H1 (cell line): Measurements from ENCODE around the gene RELN. TPM values are rescaled to one million over a fixed set of nuclear protein-coding genes. Genes with fewer than 3 reads are reported as not detected.

Experiments used
- CTCF ChIA-PET: fragments of 300-600 bp; sonication (Branson Sonifier 250); formaldehyde crosslinking; loops from one replicate; lab custom pipeline; 2021; ENCODE audit not compliant: partially characterized antibody; lab: Charles Lee
- POLR2A ChIA-PET: fragments of 300-600 bp; sonication (Branson Sonifier 250); formaldehyde crosslinking; loops from one replicate; lab custom pipeline; 2021; ENCODE audit warnings: inconsistent platforms; ENCODE audit not compliant: partially characterized antibody; lab: Charles Lee
- DNase-seq, 2 experiments: peaks; one replicate each; pipeline versions ENCODE4 v3.0.0 to v3.0.0-alpha.2; 2010 to 2022; ENCODE audit warnings: low spot score in 2 of 2, low read depth in 1 of 2, mixed read lengths in 1 of 2
- FAIRE-seq: peaks from 2 replicates; lab custom pipeline; 2011; peaks lifted over from hg19 to GRCh38; lab: Jason Lieb, UNC
- H2AFZ ChIP-seq: 2 replicates; pipeline ENCODE4 v1.8.1; 2012; ENCODE audit warnings: low read length, inconsistent platforms
- H2AK5ac ChIP-seq: 2 replicates; pipeline ENCODE4 v1.6.1; 2013; ENCODE audit warnings: low read depth, low read length
- H2BK120ac ChIP-seq: replicated peaks from 2 replicates; pipeline ENCODE3; 2013; ENCODE audit warnings: low read depth, low read length, inconsistent platforms
- H2BK12ac ChIP-seq: 2 replicates; pipeline ENCODE4 v1.6.1; 2013; ENCODE audit warnings: low read depth, low read length
- H2BK15ac ChIP-seq: 2 replicates; pipeline ENCODE4 v1.6.1; 2013; ENCODE audit warnings: low read length
- H2BK20ac ChIP-seq: 2 replicates; pipeline ENCODE4 v1.6.1; 2013; ENCODE audit warnings: low read length
- H2BK5ac ChIP-seq: 2 replicates; pipeline ENCODE4 v1.6.1; 2013; ENCODE audit warnings: low read depth, low read length
- H3K14ac ChIP-seq: 2 replicates; pipeline ENCODE4 v1.6.1; 2013; ENCODE audit warnings: inconsistent platforms; ENCODE audit not compliant: insufficient read length
- H3K18ac ChIP-seq: 2 replicates; pipeline ENCODE4 v1.6.1; 2013; ENCODE audit warnings: low read length; ENCODE audit errors: extremely low read depth
- H3K23ac ChIP-seq: 2 replicates; pipeline ENCODE4 v1.6.1; 2013; ENCODE audit warnings: inconsistent platforms; ENCODE audit not compliant: insufficient read length
- H3K23me2 ChIP-seq: 2 replicates; pipeline ENCODE4 v1.6.1; 2013; ENCODE audit warnings: low read depth, low read length
- H3K27ac ChIP-seq: 2 replicates; pipeline ENCODE4 v1.6.1; 2011; ENCODE audit warnings: low read depth, low read length, inconsistent platforms
- H3K27me3 ChIP-seq, 4 experiments: replicated peaks in 1 of 4; 1 replicate in 1 of 4; 2 replicates in 3 of 4; pipeline versions ENCODE4 v1.6.1 to v1.8.1; 2011 to 2013; ENCODE audit warnings: low read length in 3 of 4, mild to moderate bottlenecking in 3 of 4, inconsistent platforms in 2 of 4, mixed read lengths in 2 of 4, moderate library complexity in 1 of 4; ENCODE audit not compliant: control insufficient read depth in 3 of 4, insufficient read depth in 3 of 4; ENCODE audit errors: extremely low read depth in 1 of 4
- H3K36me3 ChIP-seq, 4 experiments: 2 replicates each; pipeline versions ENCODE4 v1.6.1 to v1.8.1; 2011 to 2013; ENCODE audit warnings: mild to moderate bottlenecking in 4 of 4, low read length in 3 of 4, moderate library complexity in 2 of 4, control low read depth in 1 of 4, inconsistent platforms in 1 of 4; ENCODE audit not compliant: insufficient read depth in 4 of 4, control insufficient read depth in 2 of 4
- H3K4ac ChIP-seq: replicated peaks from 2 replicates; pipeline ENCODE3; 2013; ENCODE audit warnings: low read length, low read depth, mixed read lengths, inconsistent platforms; ENCODE audit not compliant: insufficient read length
- H3K4me1 ChIP-seq, 4 experiments: replicated peaks in 1 of 4; 1 replicate in 1 of 4; 2 replicates in 3 of 4; pipeline versions ENCODE4 v1.6.1 to v1.8.1; 2011 to 2013; ENCODE audit warnings: low read length in 3 of 4, inconsistent platforms in 2 of 4, mixed read lengths in 1 of 4; ENCODE audit not compliant: insufficient read depth in 4 of 4, control insufficient read depth in 3 of 4
- H3K4me2 ChIP-seq, 2 experiments: 2 replicates each; pipeline versions ENCODE4 v1.6.1 to v1.8.1; 2011 to 2013; ENCODE audit warnings: low read depth in 2 of 2, low read length in 2 of 2, control low read depth in 1 of 2, inconsistent platforms in 1 of 2, mild to moderate bottlenecking in 1 of 2; ENCODE audit not compliant: insufficient read depth in 1 of 2
- H3K4me3 ChIP-seq, 4 experiments: fragments of 200-600, 300-600 bp in 1 of 4; sonication (generic), shearing (Covaris generic), sonication (Bioruptor Twin) in 1 of 4; 2 replicates each; pipeline versions ENCODE4 v1.5.1 to v1.8.1; 2011 to 2016; ENCODE audit warnings: low read length in 4 of 4, low read depth in 3 of 4, control low read depth in 2 of 4, inconsistent platforms in 2 of 4, mild to moderate bottlenecking in 2 of 4, mixed read lengths in 1 of 4, moderate library complexity in 1 of 4; ENCODE audit not compliant: insufficient read depth in 2 of 4; ENCODE audit errors: extremely low read depth in 1 of 4
- H3K56ac ChIP-seq: replicated peaks from 2 replicates; pipeline ENCODE3; 2013; ENCODE audit warnings: low read depth, mild to moderate bottlenecking, mixed read lengths, low read length, inconsistent platforms; ENCODE audit not compliant: insufficient read length
- H3K79me1 ChIP-seq: 2 replicates; pipeline ENCODE4 v1.6.1; 2013; ENCODE audit warnings: low read depth, low read length, control low read depth
- H3K79me2 ChIP-seq, 2 experiments: 2 replicates each; pipeline versions ENCODE4 v1.6.1 to v1.8.1; 2012 to 2013; ENCODE audit warnings: low read length in 2 of 2, mild to moderate bottlenecking in 2 of 2, inconsistent platforms in 1 of 2; ENCODE audit not compliant: insufficient read depth in 2 of 2, control insufficient read depth in 1 of 2
- H3K9ac ChIP-seq, 4 experiments: replicated peaks in 1 of 4; 1 replicate in 1 of 4; 2 replicates in 3 of 4; pipeline versions ENCODE4 v1.6.1 to v1.8.1; 2011 to 2013; ENCODE audit warnings: low read depth in 3 of 4, low read length in 3 of 4, control low read depth in 2 of 4, mild to moderate bottlenecking in 2 of 4, moderate library complexity in 2 of 4, inconsistent platforms in 1 of 4; ENCODE audit errors: extremely low read depth in 1 of 4
- H3K9me3 ChIP-seq, 2 experiments: 2 replicates each; pipeline versions ENCODE4 v1.6.1 to v1.8.1; 2012 to 2013; ENCODE audit warnings: mild to moderate bottlenecking in 2 of 2, moderate library complexity in 2 of 2, control low read depth in 1 of 2, inconsistent platforms in 1 of 2, low read depth in 1 of 2, low read length in 1 of 2, mixed read lengths in 1 of 2; ENCODE audit not compliant: insufficient read depth in 2 of 2
- H4K20me1 ChIP-seq, 2 experiments: replicated peaks in 1 of 2; 2 replicates each; pipeline versions ENCODE3 to v1.8.1; 2011 to 2013; ENCODE audit warnings: inconsistent platforms in 2 of 2, low read length in 2 of 2, mild to moderate bottlenecking in 1 of 2; ENCODE audit not compliant: insufficient read depth in 2 of 2, control insufficient read depth in 1 of 2
- H4K5ac ChIP-seq: 2 replicates; pipeline ENCODE4 v1.6.1; 2013; ENCODE audit warnings: low read length, low read depth, mixed read lengths, inconsistent platforms; ENCODE audit not compliant: insufficient read length
- H4K8ac ChIP-seq: 2 replicates; pipeline ENCODE4 v1.8.0; 2013; ENCODE audit warnings: mild to moderate bottlenecking, moderate library complexity, low read length, inconsistent platforms; ENCODE audit not compliant: insufficient read depth; ENCODE audit errors: extremely low read depth
- H4K91ac ChIP-seq: replicated peaks from 2 replicates; pipeline ENCODE3; 2013; ENCODE audit warnings: low read length, mixed read lengths, inconsistent platforms; ENCODE audit not compliant: insufficient read length
- SIRT6 ChIP-seq: IDR thresholded peaks from one replicate; pipeline ENCODE4 v1.7.1; 2012; ENCODE audit warnings: low read length, inconsistent platforms
- WGBS, 2 experiments: shearing (Covaris generic) in 1 of 2; methylation state at CpG; one replicate each; pipeline versions ENCODE4 v1.1.6 to v1.1.7; 2013 to 2015; ENCODE audit warnings: low lambda C conversion rate in 2 of 2, mixed read lengths in 2 of 2, inconsistent platforms in 1 of 2, low coverage in 1 of 2, missing lambda C conversion rate in 1 of 2; ENCODE audit not compliant: insufficient replicate concordance in 2 of 2, insufficient coverage in 1 of 2, insufficient read length in 1 of 2; ENCODE audit errors: extremely low coverage in 1 of 2, missing lambda C conversion rate in 1 of 2; 5-methylcytosine and 5-hydroxymethylcytosine counted together
- polyA plus RNA-seq, 7 experiments: library from polyadenylated mRNA; depleted of rRNA in 3 of 7; stranded (reverse) in 5 of 7; unstranded in 2 of 7; fragments of >200 nt in 5 of 7; fragments of 200-250 nt in 2 of 7; gene quantifications; 1 replicate in 5 of 7; 2 replicates in 1 of 7; 4 replicates in 1 of 7; pipeline versions ENCODE4 v1.2.1 to v1.2.3, GENCODE V29; 2011 to 2013; ENCODE audit warnings: missing spikeins in 2 of 7, mixed read lengths in 2 of 7
- total RNA-seq: library from RNA; stranded (reverse); fragmentation: NEBNext Ultra II Directional; extraction: Animal tissue kit (Norgen Biotek cat#: 25700); gene quantifications from 2 replicates; pipeline ENCODE4 v1.2.1, GENCODE V29; 2021

Gene RELN
- total and polyA plus RNA-seq, 2 of the 8 experiments (the other 6 are each of a cell fraction or from before 2014, with no cell fraction given) = 0.03 to 0.07 TPM

DNA sequence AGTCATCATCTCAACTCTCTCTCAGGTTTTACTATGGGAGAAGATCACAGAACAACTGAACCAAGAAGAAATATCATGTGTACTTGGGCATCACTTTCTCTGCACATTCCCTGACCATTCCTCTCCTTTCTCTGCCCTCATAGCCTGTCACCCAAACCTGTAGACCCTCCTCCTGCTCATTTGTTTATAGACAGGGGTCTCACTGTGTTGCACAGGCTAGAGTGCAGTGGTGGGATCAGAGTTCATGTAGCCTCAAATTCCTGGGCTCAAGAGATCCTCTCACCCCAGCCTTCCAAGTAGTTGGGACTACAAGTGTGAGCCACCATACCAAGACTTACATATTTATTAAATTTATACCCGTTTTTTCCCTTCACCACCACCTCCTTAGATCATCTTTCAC is 282.7 kb downstream of the RELN start:
- Histone ChIP-seq H2AK5ac (no peak overlapping the region), H4K5ac (no peak overlapping the region), H3K4me1 (no peaks in the 10 kb centered on the region), H4K91ac (no peak overlapping the region), H3K36me3 (no peaks in the 10 kb centered on the region), H3K9ac (no peak overlapping the region), H4K8ac (no peak overlapping the region), H3K56ac (no peak overlapping the region), H3K79me1 (no peaks in the 10 kb centered on the region), H2BK120ac (no peak overlapping the region), H2BK15ac (no peak overlapping the region), H2BK20ac (no peak overlapping the region), H3K4me2 (no peak overlapping the region), H3K4ac (no peak overlapping the region), H3K27ac (no peak overlapping the region), H4K20me1 (no peaks in the 10 kb centered on the region), H3K14ac (no peak overlapping the region), H3K9me3 (no peaks in the 10 kb centered on the region), H2AFZ (no peak overlapping the region), H3K23me2 (no peaks in the 10 kb centered on the region), H2BK12ac (no peak overlapping the region), H3K4me3 (no peak overlapping the region), H2BK5ac (no peak overlapping the region), H3K23ac (no peak overlapping the region), H3K79me2 (no peaks in the 10 kb centered on the region), H3K18ac (no peak overlapping the region), H3K27me3 (no peaks in the 10 kb centered on the region)
- FAIRE-seq (no peak), DNase-seq (no peak)
- POLR2A ChIA-PET = no interaction called here
- CTCF ChIA-PET = no interaction called here
- WGBS, 2 experiments = 77% methylated on average over 1 of the region's 1 CpG; no CpG with 5 or more reads in 1 of the 2 experiments
- TF ChIP-seq SIRT6 = no peak
